ENCODE measurements around the gene JDP2. TPM values are rescaled to one million over a fixed set of nuclear protein-coding genes. Genes with fewer than 3 reads are reported as not detected.

The JDP2 gene
- total RNA-seq, 4 donors from 2014 or later: 42.7 to 118 (median 96.9) TPM

- TF ChIP-seq, protein P1, sequence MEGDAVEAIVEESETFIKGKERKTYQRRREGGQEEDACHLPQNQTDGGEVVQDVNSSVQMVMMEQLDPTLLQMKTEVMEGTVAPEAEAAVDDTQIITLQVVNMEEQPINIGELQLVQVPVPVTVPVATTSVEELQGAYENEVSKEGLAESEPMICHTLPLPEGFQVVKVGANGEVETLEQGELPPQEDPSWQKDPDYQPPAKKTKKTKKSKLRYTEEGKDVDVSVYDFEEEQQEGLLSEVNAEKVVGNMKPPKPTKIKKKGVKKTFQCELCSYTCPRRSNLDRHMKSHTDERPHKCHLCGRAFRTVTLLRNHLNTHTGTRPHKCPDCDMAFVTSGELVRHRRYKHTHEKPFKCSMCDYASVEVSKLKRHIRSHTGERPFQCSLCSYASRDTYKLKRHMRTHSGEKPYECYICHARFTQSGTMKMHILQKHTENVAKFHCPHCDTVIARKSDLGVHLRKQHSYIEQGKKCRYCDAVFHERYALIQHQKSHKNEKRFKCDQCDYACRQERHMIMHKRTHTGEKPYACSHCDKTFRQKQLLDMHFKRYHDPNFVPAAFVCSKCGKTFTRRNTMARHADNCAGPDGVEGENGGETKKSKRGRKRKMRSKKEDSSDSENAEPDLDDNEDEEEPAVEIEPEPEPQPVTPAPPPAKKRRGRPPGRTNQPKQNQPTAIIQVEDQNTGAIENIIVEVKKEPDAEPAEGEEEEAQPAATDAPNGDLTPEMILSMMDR (IDR thresholded peaks at IDR 0.05; ENCODE audit: low read depth): no peak
Observed at GRCh38 chr14:75520852-75521251, 93.0 kb downstream of the JDP2 start.

- TF ChIP-seq, protein P1 (IDR thresholded peaks at IDR 0.05; ENCODE audit: low read depth): no peak
Observed at GRCh38 chr14:75521415-75522199, 93.8 kb downstream of the JDP2 start.

GRCh38 chr14:75522224-75522982 is 94.6 kb downstream of the JDP2 start, which contains the start of gene BATF:
Gene BATF (plus strand): TSS chr14:75522469. CDS start chr14:75522683, 214 bp downstream.
- TF ChIP-seq, protein P1 (IDR thresholded peaks at IDR 0.05; ENCODE audit: low read depth): no peak

GRCh38 chr14:75522983-75523318 is 95.1 kb downstream of the JDP2 start:
- TF ChIP-seq, protein P1 (IDR thresholded peaks at IDR 0.05; ENCODE audit: low read depth): no peak

Other genes with a start within 250 kb of the JDP2 start
- gene FOS, start 149.2 kb upstream of the JDP2 start, total RNA-seq: 100 to 1,000 TPM in 3 of 4 donors, 10 to 100 TPM in 1; 77.0 to 526 (median 215) TPM
- 10 to 100 TPM in 1 of 4 donors, 1 to 10 TPM in 3; 7.3 to 18.3 (median 9.4) TPM for gene BATF, start 94.4 kb downstream of the JDP2 start, total RNA-seq
- gene FLVCR2, start 150.6 kb downstream of the JDP2 start, total RNA-seq: 10 to 100 TPM; 11.5 to 21.8 (median 12.3) TPM
- gene ERG28, start 232.9 kb downstream of the JDP2 start, total RNA-seq: 1 to 10 TPM; 3.7 to 5.9 (median 4.4) TPM
- gene TTLL5, start 233.2 kb downstream of the JDP2 start, total RNA-seq: 10 to 100 TPM; 15.7 to 46.2 (median 24.1) TPM